Metanephros (tissue), 2 donors: ENCODE measurements around the gene RTF2. TPM values are rescaled to one million over a fixed set of nuclear protein-coding genes. Genes with fewer than 3 reads are reported as not detected.

ENCODE experiments used
- small RNA-seq: library from RNA; depleted of rRNA; stranded (forward); fragments of <200 nt; gene quantifications from one replicate; pipeline ENCODE3, GENCODE V24; 2014; ENCODE audit warnings: low replicate concordance
- total RNA-seq: library from RNA; depleted of rRNA; stranded (reverse); fragments of >200 nt; gene quantifications from one replicate; pipeline ENCODE4 v1.2.3, GENCODE V29; 2014

Gene RTF2
- total RNA-seq: 57.2 TPM

DNA sequence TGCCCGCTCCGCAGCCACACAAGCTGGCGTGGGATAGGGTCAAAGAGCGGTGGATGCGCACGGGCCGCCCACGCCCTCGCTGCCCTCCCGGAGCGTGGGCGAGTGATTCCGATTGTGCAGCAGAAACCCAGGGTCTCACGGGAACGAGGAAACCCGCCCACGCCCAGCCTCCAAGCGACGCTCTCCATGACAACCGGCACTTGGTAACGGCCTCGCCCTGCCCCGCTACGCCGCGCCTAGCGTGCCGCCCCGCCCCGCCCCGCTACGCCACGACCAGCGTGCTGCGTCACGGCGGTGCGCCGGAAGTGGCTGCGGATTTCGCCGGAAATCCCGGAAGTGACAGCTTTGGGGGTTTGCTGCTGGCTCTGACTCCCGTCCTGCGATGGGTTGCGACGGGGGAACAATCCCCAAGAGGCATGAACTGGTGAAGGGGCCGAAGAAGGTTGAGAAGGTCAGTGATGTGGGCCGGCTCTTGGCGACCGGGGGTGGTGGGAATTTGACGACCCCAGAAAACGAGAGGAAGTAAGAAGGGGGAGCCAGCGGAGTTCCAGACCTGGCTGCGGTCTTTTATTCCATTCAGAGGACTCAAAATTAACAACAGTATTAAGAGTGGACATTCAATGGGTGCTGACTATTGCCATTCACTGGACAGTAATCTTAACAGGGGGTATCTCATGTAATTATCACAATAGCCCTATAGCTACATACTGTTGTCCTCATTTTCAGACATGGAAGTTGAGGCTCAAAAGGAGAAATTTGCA is at the start of gene RTF2:
Gene RTF2 (plus strand): TSS at position 312 of the 761 bp plus-strand sequence. CDS start 71 bp downstream, at position 383.

GRCh38 chr20:56524444-56524843 is 56.0 kb downstream of the RTF2 start, which contains the start of gene FAM209A:
Gene FAM209A, plus strand, starts transcription at chr20:56524744. Its CDS starts 65 bp downstream, at chr20:56524809.

GRCh38 chr20:56532946-56533345 is 64.5 kb downstream of the RTF2 start, which contains the start of gene FAM209B:
Gene FAM209B, plus strand, starts transcription at chr20:56533246. Its CDS starts 96 bp downstream, at chr20:56533342.

Small RNA genes lying within 50 kb of the gene (small RNA-seq; reads per million reads assigned to genes)
- not detected for gene RPL39P

Other genes with a start within 250 kb of the RTF2 start
- gene MC3R, start 219.9 kb upstream of the RTF2 start, total RNA-seq: not detected
- gene FAM210B, start 109.7 kb upstream of the RTF2 start, total RNA-seq: 39.1 TPM
- gene AURKA, start 76.4 kb upstream of the RTF2 start, total RNA-seq: 9.2 TPM
- 50.3 TPM for gene CSTF1, start 76.0 kb upstream of the RTF2 start, total RNA-seq
- gene CASS4, start 56.4 kb upstream of the RTF2 start, total RNA-seq: 4.1 TPM
- gene FAM209A, start 56.1 kb downstream of the RTF2 start, total RNA-seq: not detected
- not detected for gene FAM209B, start 64.6 kb downstream of the RTF2 start, total RNA-seq
- gene TFAP2C, start 160.7 kb downstream of the RTF2 start, total RNA-seq: 1.2 TPM